ENCODE measurements around the gene ATP12A. TPM values are rescaled to one million over a fixed set of nuclear protein-coding genes. Genes with fewer than 3 reads are reported as not detected.

The ATP12A gene
- polyA plus RNA-seq, 2 of the 4 experiments (the other 2 are of a cell fraction) = not detected

DNA sequence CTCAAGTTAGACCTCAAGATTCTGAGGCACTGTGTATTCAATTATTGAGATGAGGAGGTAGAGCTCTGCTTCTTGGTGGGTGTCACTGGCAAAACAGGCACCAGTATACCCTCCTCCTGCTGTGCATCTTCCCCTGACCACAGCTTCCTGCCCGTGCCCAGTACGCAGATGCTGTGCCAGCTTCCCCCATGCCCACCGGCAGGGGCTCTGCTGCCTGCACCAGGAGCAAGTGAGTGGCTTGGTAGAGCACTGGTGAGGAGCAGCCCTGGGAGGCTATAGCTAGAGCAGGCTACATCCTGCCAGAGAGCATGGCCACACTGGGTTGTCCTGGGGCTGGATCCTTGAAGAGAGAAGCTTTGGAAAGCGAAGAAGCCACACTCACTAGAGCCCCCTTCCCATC lies 62.8 kb downstream of the ATP12A start:
- no peak for TF ChIP-seq HEYL (CRISPR knock-in tag; IDR thresholded peaks at IDR 0.05)
- TF ChIP-seq ZNF302 (CRISPR knock-in tag; IDR thresholded peaks at IDR 0.05) = no peak
- TF ChIP-seq HOXB5 (CRISPR knock-in tag; IDR thresholded peaks at IDR 0.05) = no peak
- no peak for TF ChIP-seq FOSL2 (IDR thresholded peaks at IDR 0.05)
- no peak for TF ChIP-seq FOSL2 (CRISPR knock-in tag; IDR thresholded peaks at IDR 0.05)
- no peak for TF ChIP-seq MYC (IDR thresholded peaks at IDR 0.05; ENCODE audit: borderline replicate concordance, low read length)
- TF ChIP-seq EHF (CRISPR knock-in tag; IDR thresholded peaks at IDR 0.05) = no peak
- TF ChIP-seq, protein P1, sequence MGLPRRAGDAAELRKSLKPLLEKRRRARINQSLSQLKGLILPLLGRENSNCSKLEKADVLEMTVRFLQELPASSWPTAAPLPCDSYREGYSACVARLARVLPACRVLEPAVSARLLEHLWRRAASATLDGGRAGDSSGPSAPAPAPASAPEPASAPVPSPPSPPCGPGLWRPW (IDR thresholded peaks at IDR 0.05) = no peak
- no peak for TF ChIP-seq MAFK (IDR thresholded peaks at IDR 0.05; ENCODE audit: partially characterized antibody)
- no peak for TF ChIP-seq ZC3H11A (IDR thresholded peaks at IDR 0.05)
- no peak for TF ChIP-seq KDM1A (IDR thresholded peaks at IDR 0.05; ENCODE audit: low read depth)
- TF ChIP-seq NPAS2 (CRISPR knock-in tag; IDR thresholded peaks at IDR 0.05; ENCODE audit: borderline replicate concordance) = no peak
- TF ChIP-seq POLR2A (IDR thresholded peaks at IDR 0.05; ENCODE audit: low read length) = no peak
- no peak for TF ChIP-seq RAD21 (conservative IDR thresholded peaks at IDR 0.05 in 1 of 2, IDR thresholded peaks at IDR 0.05 in 1 of 2)
- TF ChIP-seq JUNB (IDR thresholded peaks at IDR 0.05) = no peak
- no peak for TF ChIP-seq NR3C1 (IDR thresholded peaks at IDR 0.05)
- no peak for TF ChIP-seq GATA3 (IDR thresholded peaks at IDR 0.05; ENCODE audit: borderline replicate concordance)
- TF ChIP-seq BHLHE40 (IDR thresholded peaks at IDR 0.05; ENCODE audit: low read depth, low read length) = no peak
- TF ChIP-seq HDAC2 (IDR thresholded peaks at IDR 0.05) = no peak
- TF ChIP-seq HOXB13 (CRISPR knock-in tag; IDR thresholded peaks at IDR 0.05; ENCODE audit: low read depth) = no peak
- CTCF ChIA-PET = interaction anchor here (0.8 to 1.9 kb wide), 4 partner anchors 10 to 252 kb away, joined by 4 read pairs; no protein-coding TSS in a partner anchor
- WGBS (ENCODE audit: missing lambda C conversion rate) = no CpG with 5 or more reads among the region's 4 CpGs
- H3K27ac ChIP-seq = no peak overlapping the region
- FAIRE-seq = no peak
- no peak for ATAC-seq
- H3K4me1 ChIP-seq = no peaks in the 10 kb centered on the region
- no peaks in the 10 kb centered on the region for H3K9me3 ChIP-seq
- no peak for DNase-seq (ENCODE audit: low read depth in 1 of 2, low spot score in 1 of 2)
- H3K4me3 ChIP-seq = no peak overlapping the region
- H3K4me2 ChIP-seq = no peak overlapping the region
- POLR2A ChIA-PET = no interaction called here

DNA sequence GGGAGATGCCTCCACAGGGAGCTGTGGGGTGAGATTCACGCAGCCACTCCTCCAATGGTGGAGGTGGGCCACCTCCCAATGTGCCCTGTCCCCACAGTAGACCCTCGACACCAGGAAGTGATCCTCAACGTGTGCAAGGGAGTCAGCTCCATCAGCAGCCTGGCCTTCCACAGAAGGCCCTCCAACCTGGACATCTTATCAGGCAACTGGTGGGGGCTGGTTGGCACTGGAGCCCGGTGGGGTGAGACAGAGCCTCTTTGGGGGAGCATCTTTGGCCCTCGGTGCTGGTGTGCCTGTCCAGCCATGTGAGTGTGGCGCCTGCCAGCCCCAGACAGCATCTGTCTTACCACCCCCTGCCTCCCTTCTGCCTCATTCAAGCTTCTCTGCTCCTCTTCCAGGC lies 64.0 kb downstream of the ATP12A start:
- no peak for ATAC-seq
- TF ChIP-seq ESRRA (IDR thresholded peaks at IDR 0.05; ENCODE audit: borderline replicate concordance, low read length) (no peak), SMC3 (IDR thresholded peaks at IDR 0.05) (no peak), FOSB (CRISPR knock-in tag; IDR thresholded peaks at IDR 0.05) (no peak), NFE2L2 (conservative IDR thresholded peaks at IDR 0.05; ENCODE audit: low read length) (no peak), RAD21 (conservative IDR thresholded peaks at IDR 0.05 in 1 of 2, IDR thresholded peaks at IDR 0.05 in 1 of 2) (no peak), POLR2AphosphoS2 (conservative IDR thresholded peaks at IDR 0.05; ENCODE audit: low read length) (no peak), HEYL (CRISPR knock-in tag; IDR thresholded peaks at IDR 0.05) (no peak), POLR2A (IDR thresholded peaks at IDR 0.05; ENCODE audit: low read length) (no peak), ZNF302 (CRISPR knock-in tag; IDR thresholded peaks at IDR 0.05) (no peak), FOSL2 (IDR thresholded peaks at IDR 0.05) (no peak), FOSL2 (CRISPR knock-in tag; IDR thresholded peaks at IDR 0.05) (no peak), TFCP2L1 (CRISPR knock-in tag; IDR thresholded peaks at IDR 0.05) (no peak)
- TF ChIP-seq, protein P2, sequence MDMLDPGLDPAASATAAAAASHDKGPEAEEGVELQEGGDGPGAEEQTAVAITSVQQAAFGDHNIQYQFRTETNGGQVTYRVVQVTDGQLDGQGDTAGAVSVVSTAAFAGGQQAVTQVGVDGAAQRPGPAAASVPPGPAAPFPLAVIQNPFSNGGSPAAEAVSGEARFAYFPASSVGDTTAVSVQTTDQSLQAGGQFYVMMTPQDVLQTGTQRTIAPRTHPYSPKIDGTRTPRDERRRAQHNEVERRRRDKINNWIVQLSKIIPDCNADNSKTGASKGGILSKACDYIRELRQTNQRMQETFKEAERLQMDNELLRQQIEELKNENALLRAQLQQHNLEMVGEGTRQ (IDR thresholded peaks at IDR 0.05) = no peak
- TF ChIP-seq, protein P3, sequence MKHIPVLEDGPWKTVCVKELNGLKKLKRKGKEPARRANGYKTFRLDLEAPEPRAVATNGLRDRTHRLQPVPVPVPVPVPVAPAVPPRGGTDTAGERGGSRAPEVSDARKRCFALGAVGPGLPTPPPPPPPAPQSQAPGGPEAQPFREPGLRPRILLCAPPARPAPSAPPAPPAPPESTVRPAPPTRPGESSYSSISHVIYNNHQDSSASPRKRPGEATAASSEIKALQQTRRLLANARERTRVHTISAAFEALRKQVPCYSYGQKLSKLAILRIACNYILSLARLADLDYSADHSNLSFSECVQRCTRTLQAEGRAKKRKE (CRISPR knock-in tag; IDR thresholded peaks at IDR 0.05; ENCODE audit: low read depth) = no peak
- TF ChIP-seq, protein P4, sequence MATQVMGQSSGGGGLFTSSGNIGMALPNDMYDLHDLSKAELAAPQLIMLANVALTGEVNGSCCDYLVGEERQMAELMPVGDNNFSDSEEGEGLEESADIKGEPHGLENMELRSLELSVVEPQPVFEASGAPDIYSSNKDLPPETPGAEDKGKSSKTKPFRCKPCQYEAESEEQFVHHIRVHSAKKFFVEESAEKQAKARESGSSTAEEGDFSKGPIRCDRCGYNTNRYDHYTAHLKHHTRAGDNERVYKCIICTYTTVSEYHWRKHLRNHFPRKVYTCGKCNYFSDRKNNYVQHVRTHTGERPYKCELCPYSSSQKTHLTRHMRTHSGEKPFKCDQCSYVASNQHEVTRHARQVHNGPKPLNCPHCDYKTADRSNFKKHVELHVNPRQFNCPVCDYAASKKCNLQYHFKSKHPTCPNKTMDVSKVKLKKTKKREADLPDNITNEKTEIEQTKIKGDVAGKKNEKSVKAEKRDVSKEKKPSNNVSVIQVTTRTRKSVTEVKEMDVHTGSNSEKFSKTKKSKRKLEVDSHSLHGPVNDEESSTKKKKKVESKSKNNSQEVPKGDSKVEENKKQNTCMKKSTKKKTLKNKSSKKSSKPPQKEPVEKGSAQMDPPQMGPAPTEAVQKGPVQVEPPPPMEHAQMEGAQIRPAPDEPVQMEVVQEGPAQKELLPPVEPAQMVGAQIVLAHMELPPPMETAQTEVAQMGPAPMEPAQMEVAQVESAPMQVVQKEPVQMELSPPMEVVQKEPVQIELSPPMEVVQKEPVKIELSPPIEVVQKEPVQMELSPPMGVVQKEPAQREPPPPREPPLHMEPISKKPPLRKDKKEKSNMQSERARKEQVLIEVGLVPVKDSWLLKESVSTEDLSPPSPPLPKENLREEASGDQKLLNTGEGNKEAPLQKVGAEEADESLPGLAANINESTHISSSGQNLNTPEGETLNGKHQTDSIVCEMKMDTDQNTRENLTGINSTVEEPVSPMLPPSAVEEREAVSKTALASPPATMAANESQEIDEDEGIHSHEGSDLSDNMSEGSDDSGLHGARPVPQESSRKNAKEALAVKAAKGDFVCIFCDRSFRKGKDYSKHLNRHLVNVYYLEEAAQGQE (IDR thresholded peaks at IDR 0.05) = no peak
- TF ChIP-seq, protein P5, sequence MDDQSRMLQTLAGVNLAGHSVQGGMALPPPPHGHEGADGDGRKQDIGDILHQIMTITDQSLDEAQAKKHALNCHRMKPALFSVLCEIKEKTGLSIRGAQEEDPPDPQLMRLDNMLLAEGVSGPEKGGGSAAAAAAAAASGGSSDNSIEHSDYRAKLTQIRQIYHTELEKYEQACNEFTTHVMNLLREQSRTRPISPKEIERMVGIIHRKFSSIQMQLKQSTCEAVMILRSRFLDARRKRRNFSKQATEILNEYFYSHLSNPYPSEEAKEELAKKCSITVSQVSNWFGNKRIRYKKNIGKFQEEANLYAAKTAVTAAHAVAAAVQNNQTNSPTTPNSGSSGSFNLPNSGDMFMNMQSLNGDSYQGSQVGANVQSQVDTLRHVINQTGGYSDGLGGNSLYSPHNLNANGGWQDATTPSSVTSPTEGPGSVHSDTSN (IDR thresholded peaks at IDR 0.05) = no peak
- TF ChIP-seq, protein P6, sequence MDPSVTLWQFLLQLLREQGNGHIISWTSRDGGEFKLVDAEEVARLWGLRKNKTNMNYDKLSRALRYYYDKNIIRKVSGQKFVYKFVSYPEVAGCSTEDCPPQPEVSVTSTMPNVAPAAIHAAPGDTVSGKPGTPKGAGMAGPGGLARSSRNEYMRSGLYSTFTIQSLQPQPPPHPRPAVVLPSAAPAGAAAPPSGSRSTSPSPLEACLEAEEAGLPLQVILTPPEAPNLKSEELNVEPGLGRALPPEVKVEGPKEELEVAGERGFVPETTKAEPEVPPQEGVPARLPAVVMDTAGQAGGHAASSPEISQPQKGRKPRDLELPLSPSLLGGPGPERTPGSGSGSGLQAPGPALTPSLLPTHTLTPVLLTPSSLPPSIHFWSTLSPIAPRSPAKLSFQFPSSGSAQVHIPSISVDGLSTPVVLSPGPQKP (IDR thresholded peaks at IDR 0.05; ENCODE audit: low read depth, low read length) = no peak

More for the DNA sequence above, 64.0 kb downstream of the ATP12A start:
- Histone ChIP-seq H3K4me2 (no peak overlapping the region), H3K27ac (no peak overlapping the region), H3K4me3 (no peak overlapping the region), H3K4me1 (no peaks in the 10 kb centered on the region), H3K9me3 (no peaks in the 10 kb centered on the region)
- ChIA-PET CTCF (interaction anchor here (1.1 kb wide), 1 partner anchor 17 kb away, joined by 5 read pairs; no protein-coding TSS in a partner anchor), POLR2A (no interaction called here)
- WGBS (ENCODE audit: missing lambda C conversion rate) = 0% methylated on average over 1 of the region's 6 CpGs
- FAIRE-seq (no peak), DNase-seq (ENCODE audit: low read depth in 1 of 2, low spot score in 1 of 2) (no peak)
